Activated CD8-positive, alpha-beta T cell treated with anti-CD3 and anti-CD28 coated beads, Interleukin-2, amount 10 ng/mL, durations not matched to agents 7 days and 5 days (primary cell): ENCODE measurements around the gene HSPD1. TPM values are rescaled to one million over a fixed set of nuclear protein-coding genes. Genes with fewer than 3 reads are reported as not detected.
A peak's percentile ranks its signal among the peaks of the same experiment; 100 is the strongest.
"Not testable (repeated sequence)": the region's sequence is repeated elsewhere in the genome, so short reads cannot be mapped to it uniquely, and the experiment has no call there.

Source experiments
- ATAC-seq: fragments of 150-1000 bp; cut with Tn5 transposase; one replicate; pipeline ENCODE4 v1.10.0; 2021; ENCODE audit warnings: moderate library complexity
- CTCF ChIA-PET: fragments of 350-600 bp; sonication (Branson Sonifier 250); formaldehyde crosslinking; loops from one replicate; lab custom pipeline; 2021; ENCODE audit warnings: antibody characterized with exemption; lab: Charles Lee
- POLR2A ChIA-PET: fragments of 350-600 bp; sonication (Branson Sonifier 250); formaldehyde crosslinking; loops from one replicate; lab custom pipeline; 2021; ENCODE audit warnings: antibody characterized with exemption; lab: Charles Lee
- DNase-seq: peaks from one replicate; pipeline ENCODE4 v3.0.0-alpha.2; 2020
- H3K27ac Mint-ChIP-seq: one replicate; pipeline ENCODE4 v1.8.0; 2021; ENCODE audit warnings: mild to moderate bottlenecking, mixed read lengths
- H3K27me3 Mint-ChIP-seq: one replicate; pipeline ENCODE4 v1.8.0; 2021; ENCODE audit warnings: low read depth, mixed read lengths
- H3K36me3 Mint-ChIP-seq: one replicate; pipeline ENCODE4 v1.8.0; 2021; ENCODE audit warnings: low read depth, mixed read lengths
- H3K4me1 Mint-ChIP-seq: one replicate; pipeline ENCODE4 v1.8.0; 2021; ENCODE audit warnings: low read depth, mixed read lengths
- H3K4me3 Mint-ChIP-seq: one replicate; pipeline ENCODE4 v1.8.0; 2021; ENCODE audit warnings: mild to moderate bottlenecking, mixed read lengths
- H3K9me3 Mint-ChIP-seq: one replicate; pipeline ENCODE4 v1.8.0; 2022; ENCODE audit warnings: mixed read lengths; ENCODE audit not compliant: insufficient read depth
- total RNA-seq, 2 experiments: library from RNA; stranded (reverse); gene quantifications; one replicate each; pipeline ENCODE4 v1.2.3, GENCODE V29; 2021

HSPD1 gene
- total RNA-seq, 2 experiments from 2014 or later, result 322 to 336 TPM

GRCh38 chr2:197460649-197461048 lies 39.0 kb downstream of the HSPD1 start:
- ChIA-PET POLR2A (interaction anchor here (0.7 to 1.4 kb wide), 3 partner anchors 10 to 38 kb away, joined by 3 to 7 read pairs (median 3); partner anchors contain the start of gene SF3B1), CTCF (interaction anchor here (1.2 kb wide), 1 partner anchor 35 kb away, joined by 3 read pairs; no protein-coding TSS in a partner anchor)
- no peak overlapping the region for H3K27ac Mint-ChIP-seq
- no peaks in the 10 kb centered on the region for H3K9me3 Mint-ChIP-seq
- peaks cover 16% of the 10 kb centered on the region for H3K4me1 Mint-ChIP-seq
- H3K4me3 Mint-ChIP-seq, result no peak overlapping the region
- ATAC-seq (no peak), DNase-seq (no peak)
- peaks cover 39% of the 10 kb centered on the region for H3K36me3 Mint-ChIP-seq
- H3K27me3 Mint-ChIP-seq, result no peaks in the 10 kb centered on the region

- Mint-ChIP-seq H3K4me3 (no peak overlapping the region), H3K9me3 (no peaks in the 10 kb centered on the region), H3K36me3 (peaks cover 18% of the 10 kb centered on the region), H3K4me1 (peaks cover 41% of the 10 kb centered on the region), H3K27ac (no peak overlapping the region), H3K27me3 (no peaks in the 10 kb centered on the region)
- DNase-seq (no peak), ATAC-seq (no peak)
- CTCF ChIA-PET, result no interaction called here
- POLR2A ChIA-PET, result interaction anchor here (0.9 to 3.5 kb wide), 3 partner anchors 21 to 61 kb away, joined by 3 to 34 read pairs (median 4); partner anchors contain the start of genes HSPD1, HSPE1, MOB4 and SF3B1
Observed at GRCh38 chr2:197455428-197455827, 44.2 kb downstream of the HSPD1 start.

- ATAC-seq (no peak), DNase-seq (no peak)
- Mint-ChIP-seq H3K27me3 (no peaks in the 10 kb centered on the region), H3K27ac (peak overlapping the region; percentile 17), H3K4me3 (peak overlapping the region; percentile 96), H3K36me3 (peaks cover 16% of the 10 kb centered on the region), H3K9me3 (no peaks in the 10 kb centered on the region), H3K4me1 (peaks cover 41% of the 10 kb centered on the region)
- ChIA-PET CTCF (no interaction called here), POLR2A (interaction anchor here (1.1 to 3.5 kb wide), 2 partner anchors 43 to 61 kb away, joined by 4 to 34 read pairs; partner anchors contain the start of genes HSPD1, HSPE1 and MOB4)
Observed at GRCh38 chr2:197454923-197455322, 44.7 kb downstream of the HSPD1 start.

- POLR2A ChIA-PET, result interaction anchor here (1.2 to 6.3 kb wide), 4 partner anchors 9 to 44 kb away, joined by 6 to 143 read pairs (median 20); partner anchors contain the start of genes HSPD1, HSPE1 and SF3B1
Observed at GRCh38 chr2:197453914-197454398, 45.7 kb downstream of the HSPD1 start.

GRCh38 chr2:197453123-197453913 lies 46.3 kb downstream of the HSPD1 start, which contains the start of gene COQ10B:
Gene COQ10B, plus strand, starts transcription at chr2:197453552. Its CDS starts 9 bp downstream, at chr2:197453561.
- peak; percentile 99 for DNase-seq
- Mint-ChIP-seq H3K27ac (peak within 1 kb of the TSS; percentile 100), H3K4me3 (peak within 1 kb of the TSS; percentile 96), H3K4me1 (peaks cover 37% of the 10 kb centered on the region), H3K9me3 (no peaks in the 10 kb centered on the region), H3K27me3 (no peaks in the 10 kb centered on the region), H3K36me3 (peaks cover 12% of the 10 kb centered on the region)
- CTCF ChIA-PET, result interaction anchor here (0.7 to 1.5 kb wide), 7 partner anchors 10 to 340 kb away, joined by 3 to 6 read pairs (median 4); partner anchors contain the start of gene SF3B1
- ATAC-seq, result peak; percentile 95
- POLR2A ChIA-PET, result interaction anchor here (0.6 to 6.3 kb wide), 17 partner anchors 9 to 1690 kb away, joined by 3 to 143 read pairs (median 4); partner anchors contain the start of genes GTF3C3, HSPD1, HSPE1 and SF3B1

More at GRCh38 chr2:197453914-197454398, 45.7 kb downstream of the HSPD1 start:
- CTCF ChIA-PET, result interaction anchor here (1.2 to 1.5 kb wide), 2 partner anchors 10 to 19 kb away, joined by 4 to 5 read pairs; partner anchors contain the start of gene SF3B1
- Mint-ChIP-seq H3K36me3 (peaks cover 12% of the 10 kb centered on the region), H3K27ac (peak overlapping the region; percentile 100), H3K27me3 (no peaks in the 10 kb centered on the region), H3K4me3 (peak overlapping the region; percentile 96), H3K4me1 (peaks cover 38% of the 10 kb centered on the region), H3K9me3 (no peaks in the 10 kb centered on the region)
- no peak for ATAC-seq
- DNase-seq, result no peak

- ChIA-PET POLR2A (interaction anchor here (0.6 to 6.3 kb wide), 16 partner anchors 8 to 824 kb away, joined by 3 to 143 read pairs (median 4); partner anchors contain the start of genes GTF3C3, HSPD1, HSPE1 and SF3B1), CTCF (interaction anchor here (0.7 to 1.5 kb wide), 6 partner anchors 10 to 313 kb away, joined by 3 to 6 read pairs (median 4); partner anchors contain the start of gene SF3B1)
- ATAC-seq, result no peak
- Mint-ChIP-seq H3K27ac (peak overlapping the region; percentile 100), H3K36me3 (peaks cover 12% of the 10 kb centered on the region), H3K9me3 (no peaks in the 10 kb centered on the region), H3K27me3 (no peaks in the 10 kb centered on the region), H3K4me3 (peak overlapping the region; percentile 96), H3K4me1 (peaks cover 33% of the 10 kb centered on the region)
- no peak for DNase-seq
Observed at GRCh38 chr2:197452754-197453122, 46.9 kb downstream of the HSPD1 start.

- not testable (repeated sequence) for H3K4me3 Mint-ChIP-seq, H3K27me3 Mint-ChIP-seq, DNase-seq, H3K9me3 Mint-ChIP-seq, H3K27ac Mint-ChIP-seq, ATAC-seq, H3K36me3 Mint-ChIP-seq
- H3K4me1 Mint-ChIP-seq, result peaks cover 27% of the 10 kb centered on the region
- ChIA-PET CTCF (interaction anchor here (1.0 to 2.1 kb wide), 2 partner anchors 11 to 14 kb away, joined by 3 to 9 read pairs; no protein-coding TSS in a partner anchor), POLR2A (interaction anchor here (0.6 to 6.3 kb wide), 5 partner anchors 8 to 65 kb away, joined by 3 to 143 read pairs (median 5); partner anchors contain the start of genes HSPD1, HSPE1, MOB4 and SF3B1)
Observed at GRCh38 chr2:197450935-197451358, 48.7 kb downstream of the HSPD1 start.

- H3K27ac Mint-ChIP-seq, result no peak overlapping the region
- H3K36me3 Mint-ChIP-seq, result peaks cover 4% of the 10 kb centered on the region
- no peak overlapping the region for H3K4me3 Mint-ChIP-seq
- ATAC-seq, result no peak
- no peaks in the 10 kb centered on the region for H3K9me3 Mint-ChIP-seq
- peaks cover 23% of the 10 kb centered on the region for H3K4me1 Mint-ChIP-seq
- no peaks in the 10 kb centered on the region for H3K27me3 Mint-ChIP-seq
- no peak for DNase-seq
- CTCF ChIA-PET, result interaction anchor here (1.0 to 2.1 kb wide), 2 partner anchors 10 to 14 kb away, joined by 3 to 9 read pairs; no protein-coding TSS in a partner anchor
- POLR2A ChIA-PET, result interaction anchor here (0.6 to 6.3 kb wide), 5 partner anchors 7 to 65 kb away, joined by 3 to 143 read pairs (median 5); partner anchors contain the start of genes HSPD1, HSPE1, MOB4 and SF3B1
Observed at GRCh38 chr2:197450465-197450864, 49.2 kb downstream of the HSPD1 start.

GRCh38 chr2:197446844-197447243 lies 52.8 kb downstream of the HSPD1 start:
- no peak for DNase-seq
- POLR2A ChIA-PET, result no interaction called here
- H3K27ac Mint-ChIP-seq, result no peak overlapping the region
- ATAC-seq, result no peak
- no peaks in the 10 kb centered on the region for H3K36me3 Mint-ChIP-seq
- CTCF ChIA-PET, result no interaction called here
- H3K4me3 Mint-ChIP-seq, result no peak overlapping the region
- no peaks in the 10 kb centered on the region for H3K9me3 Mint-ChIP-seq
- peaks cover 9% of the 10 kb centered on the region for H3K4me1 Mint-ChIP-seq
- no peaks in the 10 kb centered on the region for H3K27me3 Mint-ChIP-seq

GRCh38 chr2:197445746-197446145 lies 53.9 kb downstream of the HSPD1 start:
- H3K36me3 Mint-ChIP-seq, result no peaks in the 10 kb centered on the region
- no peak overlapping the region for H3K27ac Mint-ChIP-seq
- H3K4me1 Mint-ChIP-seq, result no peaks in the 10 kb centered on the region
- POLR2A ChIA-PET, result no interaction called here
- H3K9me3 Mint-ChIP-seq, result no peaks in the 10 kb centered on the region
- H3K27me3 Mint-ChIP-seq, result no peaks in the 10 kb centered on the region
- DNase-seq, result no peak
- H3K4me3 Mint-ChIP-seq, result no peak overlapping the region
- CTCF ChIA-PET, result no interaction called here
- ATAC-seq, result no peak

- no peaks in the 10 kb centered on the region for H3K27me3 Mint-ChIP-seq
- H3K36me3 Mint-ChIP-seq, result no peaks in the 10 kb centered on the region
- POLR2A ChIA-PET, result interaction anchor here (1.1 to 1.6 kb wide), 2 partner anchors 8 to 10 kb away, joined by 3 to 8 read pairs; no protein-coding TSS in a partner anchor
- no peaks in the 10 kb centered on the region for H3K4me1 Mint-ChIP-seq
- DNase-seq, result no peak
- H3K4me3 Mint-ChIP-seq, result no peak overlapping the region
- no peak for ATAC-seq
- CTCF ChIA-PET, result interaction anchor here (1.5 kb wide), 1 partner anchor 10 kb away, joined by 5 read pairs; no protein-coding TSS in a partner anchor
- H3K9me3 Mint-ChIP-seq, result no peaks in the 10 kb centered on the region
- no peak overlapping the region for H3K27ac Mint-ChIP-seq
Observed at GRCh38 chr2:197442857-197443256, 56.8 kb downstream of the HSPD1 start.
